HepG2 (cell line): ENCODE measurements around the gene VWA3A. TPM values are rescaled to one million over a fixed set of nuclear protein-coding genes. Genes with fewer than 3 reads are reported as not detected.

Source experiments
- BCL6 ChIP-seq: IDR thresholded peaks from 2 replicates; pipeline ENCODE4 v1.6.1; 2016; ENCODE audit warnings: missing genetic modification reagents, missing compliant biosample characterization
- CAMTA2 ChIP-seq: sonication (generic); formaldehyde crosslinking; IDR thresholded peaks from 2 replicates; pipeline ENCODE4 v1.4.0; 2020; ENCODE audit warnings: mild to moderate bottlenecking, missing genetic modification reagents, borderline replicate concordance
- CHCHD3 ChIP-seq: sonication (generic); formaldehyde crosslinking; IDR thresholded peaks from 2 replicates; pipeline ENCODE4 v1.8.0; 2022; ENCODE audit warnings: mild to moderate bottlenecking, missing genetic modification reagents, moderate library complexity
- DRAP1 ChIP-seq: IDR thresholded peaks from 2 replicates; pipeline ENCODE4 v1.6.1; 2016; ENCODE audit warnings: missing genetic modification reagents, missing compliant biosample characterization
- FOXA1 ChIP-seq, 2 experiments: fragments of 450-650 bp in 1 of 2; sonication (generic) in 1 of 2; formaldehyde crosslinking in 1 of 2; IDR thresholded peaks; 2 replicates each; pipeline versions ENCODE4 v1.4.0 to v1.6.1; 2016 to 2020; ENCODE audit warnings: missing genetic modification reagents in 1 of 2
- HIC2 ChIP-seq: sonication (generic); formaldehyde crosslinking; IDR thresholded peaks from 2 replicates; pipeline ENCODE4 v1.9.0; 2022; ENCODE audit warnings: low read depth, missing genetic modification reagents
- MXD1 ChIP-seq: sonication (generic); formaldehyde crosslinking; IDR thresholded peaks from 2 replicates; pipeline ENCODE4 v1.4.0; 2020; ENCODE audit warnings: mild to moderate bottlenecking, missing genetic modification reagents
- MYC ChIP-seq: sonication (generic); formaldehyde crosslinking; IDR thresholded peaks from 2 replicates; pipeline ENCODE4 v1.9.0; 2021; ENCODE audit warnings: missing genetic modification reagents, borderline replicate concordance
- NFE2L1 ChIP-seq: sonication (generic); formaldehyde crosslinking; IDR thresholded peaks from 2 replicates; pipeline ENCODE4 v1.4.0; 2020; ENCODE audit warnings: missing genetic modification reagents, mild to moderate bottlenecking, borderline replicate concordance
- NR2C2 ChIP-seq: sonication (generic); formaldehyde crosslinking; IDR thresholded peaks from 2 replicates; pipeline ENCODE4 v1.4.0; 2020; ENCODE audit warnings: missing genetic modification reagents, mild to moderate bottlenecking, moderate library complexity, borderline replicate concordance
- PCBP2 ChIP-seq: fragments of 200-400 bp; formaldehyde crosslinking; optimal IDR thresholded peaks from 2 replicates; pipeline ENCODE3; 2018; ENCODE audit warnings: low read length, low read depth; ENCODE audit not compliant: poor library complexity, severe bottlenecking
- POGZ ChIP-seq: sonication (generic); formaldehyde crosslinking; IDR thresholded peaks from 2 replicates; pipeline ENCODE4 v1.4.0; 2020; ENCODE audit warnings: mild to moderate bottlenecking, missing genetic modification reagents
- RARG ChIP-seq: sonication (generic); formaldehyde crosslinking; IDR thresholded peaks from 2 replicates; pipeline ENCODE4 v1.4.0; 2020; ENCODE audit warnings: low read depth, mild to moderate bottlenecking, missing genetic modification reagents
- RBFOX2 ChIP-seq: fragments of 200-400 bp; formaldehyde crosslinking; IDR thresholded peaks from 2 replicates; pipeline ENCODE4 v1.6.1; 2017; ENCODE audit warnings: low read depth, mild to moderate bottlenecking, low read length
- TFDP2 ChIP-seq: sonication (generic); formaldehyde crosslinking; IDR thresholded peaks from 2 replicates; pipeline ENCODE4 v1.4.0; 2020; ENCODE audit warnings: missing genetic modification reagents
- THYN1 ChIP-seq: sonication (generic); formaldehyde crosslinking; IDR thresholded peaks from 2 replicates; pipeline ENCODE4 v1.8.1; 2023; ENCODE audit warnings: low read depth, mild to moderate bottlenecking, moderate library complexity, missing genetic modification reagents, borderline replicate concordance
- XRCC5 ChIP-seq: fragments of 200-400 bp; formaldehyde crosslinking; optimal IDR thresholded peaks from 2 replicates; pipeline ENCODE3; 2017; ENCODE audit warnings: mild to moderate bottlenecking, low read length
- ZNF251 ChIP-seq: sonication (generic); formaldehyde crosslinking; IDR thresholded peaks from 2 replicates; pipeline ENCODE4 v1.9.0; 2021; ENCODE audit warnings: mild to moderate bottlenecking, missing genetic modification reagents
- ZNF256 ChIP-seq: sonication (generic); formaldehyde crosslinking; conservative IDR thresholded peaks from 2 replicates; pipeline ENCODE4 v1.4.0; 2020; ENCODE audit warnings: missing genetic modification reagents
- ZNF317 ChIP-seq: sonication (generic); formaldehyde crosslinking; IDR thresholded peaks from 2 replicates; pipeline ENCODE4 v1.5.0; 2020; ENCODE audit warnings: mild to moderate bottlenecking, missing genetic modification reagents
- ZNF543 ChIP-seq: sonication (generic); formaldehyde crosslinking; IDR thresholded peaks from 2 replicates; pipeline ENCODE4 v1.4.0; 2020; ENCODE audit warnings: mild to moderate bottlenecking, missing genetic modification reagents
- ZNF770 ChIP-seq: sonication (generic); formaldehyde crosslinking; IDR thresholded peaks from 2 replicates; pipeline ENCODE4 v1.5.0; 2020; ENCODE audit warnings: mild to moderate bottlenecking, missing genetic modification reagents
- ZNF850 ChIP-seq: sonication (generic); formaldehyde crosslinking; conservative IDR thresholded peaks from 2 replicates; pipeline ENCODE4 v1.9.0; 2021; ENCODE audit warnings: mild to moderate bottlenecking, missing genetic modification reagents
- polyA plus RNA-seq, 8 experiments: library from polyadenylated mRNA; depleted of rRNA in 3 of 8; stranded (reverse) in 7 of 8; unstranded in 1 of 8; fragments of >200 nt; fragmentation: Illumina TruSeq in 4 of 8; extraction: Trizol in 4 of 8; gene quantifications; 2 replicates each; pipeline versions ENCODE4 v1.2.1 to v1.2.3, GENCODE V29; 2011 to 2016; ENCODE audit warnings: low read depth in 4 of 8, missing spikeins in 1 of 8, mixed read lengths in 1 of 8; ENCODE audit not compliant: insufficient read depth in 1 of 8
- total RNA-seq, 5 experiments: library from RNA; depleted of rRNA; stranded (reverse); fragments of >200 nt; fragmentation: Illumina TruSeq; extraction: Trizol; gene quantifications; 2 replicates each; pipeline ENCODE4 v1.2.3, GENCODE V29; 2016; ENCODE audit warnings: low read depth in 1 of 5

VWA3A gene
- total and polyA plus RNA-seq, 2 of the 13 experiments (the other 11 are each of a cell fraction or from before 2014, with no cell fraction given), result 0.03 to 0.07 TPM

- TF ChIP-seq ZNF770 (CRISPR knock-in tag) (no peak), ZNF543 (CRISPR knock-in tag) (peak; percentile 61; the same call in 1 of the 2 replicates), CHCHD3 (no peak), TFDP2 (CRISPR knock-in tag) (no peak), NFE2L1 (CRISPR knock-in tag) (no peak), NR2C2 (CRISPR knock-in tag) (no peak; the same call in 1 of the 2 replicates), ZNF850 (CRISPR knock-in tag) (no peak), RBFOX2 (no peak), XRCC5 (peak; percentile 92), FOXA1 (IDR thresholded peaks at IDR 0.05) (no peak), FOXA1 (CRISPR knock-in tag; IDR thresholded peaks at IDR 0.05) (peak; percentile 58), BCL6 (CRISPR knock-in tag) (0 out of 2 replicates have a peak, but pooled peaks have one; percentile 25), PCBP2 (no peak), CAMTA2 (CRISPR knock-in tag) (no peak), DRAP1 (CRISPR knock-in tag) (no peak; the same call in 1 of the 2 replicates), ZNF317 (CRISPR knock-in tag) (no peak), HIC2 (no peak), MYC (CRISPR knock-in tag) (no peak), THYN1 (CRISPR knock-in tag) (no peak), ZNF251 (CRISPR knock-in tag) (no peak), ZNF256 (CRISPR knock-in tag) (peak; percentile 13; the same call in 1 of the 2 replicates), RARG (CRISPR knock-in tag) (no peak), POGZ (CRISPR knock-in tag) (0 out of 2 replicates have a peak, but pooled peaks have one; percentile 22), MXD1 (CRISPR knock-in tag) (no peak)
Observed at GRCh38 chr16:22188595-22189442, 96.5 kb downstream of the VWA3A start (continued).
